CD4-positive, alpha-beta T cell treated with Interleukin-4 for 4 hours (primary cell): ENCODE measurements around the gene PXMP2.
"Not testable (repeated sequence)": the region's sequence is repeated elsewhere in the genome, so short reads cannot be mapped to it uniquely, and the experiment has no call there.

ENCODE experiments used
- DNase-seq: peaks from one replicate; pipeline ENCODE4 v3.0.0-alpha.2; 2020

The PXMP2 gene

DNA sequence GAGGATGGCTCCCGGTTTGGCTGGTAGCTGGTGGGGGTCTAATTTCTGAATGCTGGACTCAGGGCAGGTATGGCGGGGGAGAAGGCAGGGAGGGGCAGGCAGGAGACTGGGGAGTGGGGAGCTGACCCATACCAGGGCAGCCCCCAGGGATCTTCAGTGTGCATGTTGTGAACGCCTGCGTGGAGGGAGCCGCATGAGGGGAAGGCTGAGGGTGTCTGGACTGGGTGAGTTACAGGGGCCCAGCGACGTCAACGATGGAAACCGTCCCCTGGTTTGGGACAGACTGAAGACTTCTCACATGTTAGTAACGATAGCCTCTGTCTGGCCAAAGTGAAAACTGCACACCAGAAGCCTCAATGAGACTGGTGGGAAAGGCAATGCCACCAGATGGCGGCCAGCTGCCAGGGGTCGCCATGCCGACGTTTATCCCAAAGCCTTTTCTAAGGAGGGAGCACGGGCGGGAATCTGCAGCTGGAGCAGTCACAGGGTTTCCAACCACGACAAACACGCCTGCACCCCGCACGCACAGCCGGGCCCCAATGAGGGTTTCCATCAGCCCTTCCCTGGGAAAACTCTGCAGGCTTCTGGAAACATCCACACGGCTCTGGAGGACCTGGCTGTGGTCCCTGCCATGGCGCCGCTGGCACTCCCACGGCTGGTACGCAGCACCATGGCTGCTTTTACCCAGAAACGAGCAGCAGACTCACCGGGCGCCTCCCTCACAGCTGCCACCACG is 37.3 kb downstream of the PXMP2 start:
- DNase-seq, result no peak

DNA sequence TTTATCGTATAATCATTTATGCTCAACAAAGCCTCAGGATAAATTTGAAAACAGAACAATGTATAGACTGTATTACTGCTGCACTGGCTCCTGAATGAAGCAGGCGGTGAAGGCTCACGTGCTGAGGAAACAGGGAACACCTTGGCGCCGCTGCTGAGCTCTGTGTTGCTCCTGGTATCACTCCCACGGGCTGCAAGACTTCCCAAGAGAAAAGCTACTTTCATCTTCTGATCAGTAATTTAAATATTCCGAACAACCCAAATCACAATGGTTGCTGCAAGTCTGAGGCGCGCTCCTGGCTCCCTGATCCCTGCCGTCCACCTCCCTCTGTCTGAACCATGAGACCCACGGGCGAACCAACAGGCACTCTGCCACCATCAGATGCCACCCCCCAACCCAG is 39.0 kb downstream of the PXMP2 start:
- DNase-seq, result no peak

- DNase-seq, result no peak
These were observed 39.9 kb downstream of the PXMP2 start for GRCh38 chr12:132727091-132727794.

GRCh38 chr12:132728502-132728901 is 41.1 kb downstream of the PXMP2 start:
- no peak for DNase-seq

GRCh38 chr12:132729541-132730320 is 42.3 kb downstream of the PXMP2 start:
- no peak for DNase-seq

DNA sequence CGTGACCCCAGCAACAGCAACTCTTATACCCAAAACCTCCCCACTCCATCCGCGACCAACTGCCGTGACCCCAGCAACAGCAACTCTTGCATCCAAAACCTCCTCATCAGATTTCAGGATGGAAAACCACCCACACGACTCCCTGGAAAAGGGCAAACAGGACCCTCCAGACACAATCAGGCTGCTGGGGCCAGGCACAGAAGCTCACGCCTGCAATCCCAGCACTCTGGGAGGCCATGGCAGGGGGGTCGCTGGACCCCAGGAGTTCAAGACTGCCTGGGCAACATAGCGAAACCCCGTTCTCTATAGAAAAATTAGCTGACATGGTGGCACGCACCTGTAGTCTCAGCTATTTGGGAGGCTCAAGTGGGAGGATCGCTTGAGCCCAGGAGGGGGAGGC is 43.0 kb downstream of the PXMP2 start:
- no peak for DNase-seq

DNA sequence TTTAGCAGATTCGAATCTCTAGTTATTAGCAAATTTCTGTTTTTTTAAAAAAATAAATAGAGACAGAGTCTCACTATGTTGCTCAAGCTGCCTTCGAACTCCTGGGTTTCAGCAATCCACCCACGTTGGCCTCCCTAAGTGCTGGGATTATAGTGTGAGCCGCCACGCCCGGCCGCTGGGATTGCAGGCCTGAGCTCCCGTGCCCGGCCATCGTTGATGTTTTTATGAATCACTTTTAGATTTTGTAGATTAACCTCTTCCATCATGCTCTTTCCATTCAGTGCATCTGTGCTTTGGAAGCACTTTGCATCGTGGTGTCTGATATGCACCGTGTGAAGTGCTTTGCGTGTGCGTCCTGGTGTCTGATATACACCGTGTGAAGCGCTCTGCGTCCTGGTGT is 44.2 kb downstream of the PXMP2 start:
- no peak for DNase-seq

- no peak for DNase-seq
These were observed 46.8 kb downstream of the PXMP2 start for GRCh38 chr12:132734206-132734605.

DNA sequence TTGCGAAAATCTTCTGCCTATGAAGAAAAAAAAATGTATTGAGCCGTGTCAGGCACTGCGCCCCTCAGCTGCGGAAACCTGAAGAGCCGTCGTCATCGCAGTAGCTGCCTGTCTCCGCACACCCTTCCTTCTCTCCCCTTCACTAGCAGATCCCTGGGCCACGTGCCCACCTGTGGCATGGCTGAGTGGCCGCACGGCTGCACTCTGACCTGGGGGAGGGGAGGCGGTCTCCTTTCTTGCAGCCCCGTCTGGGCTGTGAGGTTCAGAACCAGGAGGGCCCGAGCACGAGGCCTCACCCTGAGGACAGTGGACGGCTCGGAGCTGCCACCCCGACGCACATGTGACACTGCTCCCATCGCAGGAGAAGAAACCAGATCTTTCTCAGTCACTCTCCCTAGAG is 48.1 kb downstream of the PXMP2 start:
- DNase-seq, result no peak

DNA sequence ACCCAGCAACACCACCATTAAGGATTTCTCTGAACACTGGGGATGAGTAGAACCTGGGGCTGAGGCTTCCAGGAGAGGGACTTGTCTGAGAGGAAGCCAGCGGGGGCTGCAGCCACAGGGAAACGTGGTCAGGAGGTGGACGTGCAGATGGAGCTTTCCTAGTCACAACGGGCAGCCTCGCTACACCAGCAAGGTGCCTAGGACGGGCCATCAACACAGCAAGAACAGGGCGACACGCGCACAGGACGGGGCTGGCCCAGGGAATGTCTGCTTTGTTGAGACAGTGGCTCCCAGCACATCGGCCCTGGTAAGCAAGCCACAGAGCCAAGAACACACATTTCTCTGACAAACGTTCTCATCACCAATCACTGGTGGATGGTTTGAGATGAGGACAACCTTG is 49.0 kb downstream of the PXMP2 start:
- no peak for DNase-seq

GRCh38 chr12:132736913-132737312 is 49.5 kb downstream of the PXMP2 start:
- no peak for DNase-seq

DNA sequence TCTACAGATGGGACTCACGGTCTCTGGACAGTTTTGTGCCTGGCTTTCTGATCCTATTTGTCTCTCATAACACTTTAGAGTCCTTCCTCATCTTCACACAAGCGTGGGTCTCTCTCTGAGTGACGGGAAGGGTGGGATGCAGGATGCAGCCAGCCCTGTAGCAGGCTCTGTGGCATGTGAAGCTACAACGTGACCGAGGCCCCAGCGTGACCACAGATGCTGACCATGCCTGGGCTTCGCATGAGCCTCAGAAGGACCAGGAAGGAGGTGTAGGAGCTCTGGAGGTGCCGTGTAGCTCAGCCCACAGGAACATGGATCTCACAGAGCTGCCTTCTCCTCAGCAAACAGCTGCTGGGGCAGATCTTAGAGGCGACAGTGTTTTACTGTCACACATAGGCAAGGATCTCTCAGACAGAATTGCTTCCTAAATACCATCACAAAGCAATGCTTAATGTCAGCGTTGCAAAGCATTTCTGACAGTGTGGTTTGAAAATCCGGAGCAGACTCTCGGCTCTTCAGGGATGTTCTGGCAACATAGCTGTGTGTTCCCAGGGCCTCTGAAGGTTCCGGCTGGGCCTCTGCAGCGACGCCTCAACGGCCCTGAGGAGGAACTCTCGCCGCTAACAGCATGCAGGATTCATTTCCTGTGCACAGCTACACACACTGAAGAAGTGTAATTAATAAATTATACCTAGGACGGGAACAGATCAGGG is 52.4 kb downstream of the PXMP2 start:
- DNase-seq, result no peak

DNA sequence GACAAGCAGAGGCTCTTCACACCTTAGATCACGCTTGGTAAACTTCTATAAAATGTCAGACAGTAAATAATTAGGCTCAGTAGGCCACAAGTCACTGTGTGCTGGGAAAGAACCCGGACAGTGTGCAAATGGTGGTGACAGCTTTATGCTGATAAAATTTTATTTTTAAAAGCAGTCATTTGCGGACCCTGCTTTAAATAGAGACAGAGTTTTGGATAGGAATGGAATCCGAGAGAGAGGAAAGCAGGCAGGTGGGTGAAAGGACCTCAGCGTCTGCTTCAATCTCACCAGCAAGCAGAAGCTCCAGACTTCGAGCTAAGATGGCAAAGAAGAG is 52.9 kb downstream of the PXMP2 start:
- no peak for DNase-seq

GRCh38 chr12:132740652-132741051 is 53.3 kb downstream of the PXMP2 start:
- DNase-seq, result no peak

- no peak for DNase-seq
These were observed 54.2 kb downstream of the PXMP2 start for GRCh38 chr12:132741620-132742019.

DNA sequence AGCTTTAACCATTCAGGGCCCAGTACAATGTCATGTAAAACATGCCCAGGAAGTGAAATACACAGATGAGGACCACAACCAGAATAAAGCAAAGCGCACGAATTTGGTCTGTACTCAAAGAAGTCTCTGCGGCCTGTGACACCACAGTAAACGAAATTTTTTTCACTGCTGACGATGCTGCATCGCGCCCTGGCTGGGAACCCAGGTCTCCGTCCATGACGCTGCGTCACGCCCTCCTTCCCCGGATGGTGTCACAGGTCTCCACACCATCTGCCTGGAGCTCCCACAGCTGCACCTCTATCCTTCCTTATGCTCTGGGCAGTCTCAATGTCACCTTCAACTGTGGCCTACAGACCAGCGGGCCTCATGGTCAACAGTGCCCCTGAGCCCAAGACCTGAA is 56.4 kb downstream of the PXMP2 start:
- DNase-seq, result no peak

DNA sequence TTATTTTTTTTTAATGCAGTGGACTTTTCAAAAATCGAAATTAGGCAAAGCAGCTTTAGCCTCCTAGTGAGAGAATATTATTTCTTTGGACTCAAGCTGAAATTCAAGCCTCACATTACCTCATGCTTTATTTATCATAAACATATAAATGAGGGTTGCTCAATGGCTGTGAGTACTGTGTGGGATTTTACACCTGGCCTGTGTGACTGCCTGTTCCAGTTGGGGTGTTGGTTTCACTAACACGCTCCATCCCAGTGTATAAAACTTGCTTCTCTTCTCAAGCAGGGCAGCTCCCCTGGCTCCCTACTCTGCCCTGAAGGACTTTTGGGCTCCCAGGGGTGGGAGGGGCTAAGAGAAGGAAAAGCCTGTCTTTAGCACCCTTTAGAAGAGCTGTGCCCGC is 59.2 kb downstream of the PXMP2 start:
- DNase-seq, result no peak

GRCh38 chr12:132747395-132747794 is 60.0 kb downstream of the PXMP2 start:
- DNase-seq, result no peak

- no peak for DNase-seq
These were observed 60.5 kb downstream of the PXMP2 start for GRCh38 chr12:132747896-132748295.

- DNase-seq, result no peak
These were observed 60.9 kb downstream of the PXMP2 start for GRCh38 chr12:132748319-132748718.

GRCh38 chr12:132753670-132754069 is 66.3 kb downstream of the PXMP2 start:
- not testable (repeated sequence) for DNase-seq

GRCh38 chr12:132754160-132754932 is 67.0 kb downstream of the PXMP2 start:
- no peak for DNase-seq
